Measurements from ENCODE around the gene ZNF300. TPM values are rescaled to one million over a fixed set of nuclear protein-coding genes. Genes with fewer than 3 reads are reported as not detected.

The ZNF300 gene
- 2.6 and 4.6 TPM in 2 replicates for total RNA-seq

GRCh38 chr5:150904479-150905311 lies at the start of gene ZNF300:
Gene ZNF300, minus strand, starts transcription at chr5:150904980. Its CDS starts 1,825 bp downstream, at chr5:150903155.

GRCh38 chr5:150846308-150846653 lies 58.5 kb downstream of the ZNF300 start, which contains the start of gene IRGM:
Gene IRGM, plus strand, starts transcription at chr5:150846521. Its CDS starts 1,603 bp downstream, at chr5:150848124.

Other genes with a start within 250 kb of the ZNF300 start
- gene MYOZ3, start 243.7 kb downstream of the ZNF300 start, total RNA-seq = 0.12 and 0.34 TPM in 2 replicates
- 28.6 and 29.6 TPM in 2 replicates for gene RBM22, start 203.9 kb downstream of the ZNF300 start, total RNA-seq
- 35.8 and 36.0 TPM in 2 replicates for gene DCTN4, start 146.0 kb downstream of the ZNF300 start, total RNA-seq
- 27.2 and 43.3 TPM in 2 replicates for gene SMIM3, start 126.2 kb downstream of the ZNF300 start, total RNA-seq
- gene IRGM, start 58.5 kb downstream of the ZNF300 start, total RNA-seq = not detected in 2 replicates
- 106 and 133 TPM in 2 replicates for gene GPX3, start 115.6 kb upstream of the ZNF300 start, total RNA-seq
- 52.5 and 55.9 TPM in 2 replicates for gene TNIP1, start 176.1 kb upstream of the ZNF300 start, total RNA-seq

Data from pericardium fibroblast (primary cell).